Measurements from ENCODE around the gene SDK1.

The SDK1 gene

DNA sequence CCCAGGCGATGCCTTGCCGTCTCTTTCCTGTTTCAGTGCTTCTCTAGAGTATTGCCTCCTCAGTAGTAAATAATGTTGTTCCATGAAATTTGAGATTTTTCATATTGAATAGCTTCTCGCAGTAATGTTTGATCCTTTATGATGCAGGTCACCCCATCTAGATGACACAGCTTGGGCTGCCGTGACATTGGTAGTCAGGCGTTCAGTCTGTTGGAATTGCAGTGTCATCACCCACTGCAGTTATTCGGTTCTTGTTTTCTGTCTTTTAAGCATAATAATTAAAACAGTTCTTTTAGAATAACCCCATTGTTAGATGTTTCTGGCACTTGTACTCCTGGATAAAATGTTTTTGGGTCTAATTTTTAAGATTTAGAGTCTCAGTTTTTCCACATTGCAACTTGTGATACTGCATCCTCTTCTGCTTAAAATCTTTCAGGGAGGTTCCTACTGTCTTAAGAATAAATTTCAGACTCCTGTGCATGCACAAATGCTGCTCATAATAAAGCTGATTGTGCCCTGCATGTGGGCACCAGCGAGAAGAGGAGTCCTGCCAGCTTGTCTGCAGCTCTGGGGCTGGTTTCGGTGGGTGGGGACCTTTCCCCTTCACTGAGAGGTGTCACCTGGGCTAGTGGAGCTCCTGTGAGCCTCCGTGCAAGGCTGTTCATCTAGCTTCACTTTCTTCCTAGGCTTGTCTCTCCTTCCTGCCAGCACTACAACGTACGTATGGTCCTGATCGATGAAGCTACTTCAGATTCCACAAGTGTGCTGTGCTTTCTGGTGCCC is 44.8 kb downstream of the SDK1 start:
- Histone ChIP-seq H4K91ac (ENCODE audit: low read length) (no peak overlapping the region), H3K79me1 (replicated peaks; ENCODE audit: low read length, poor library complexity, severe bottlenecking) (peaks cover 1% of the 10 kb centered on the region), H2BK120ac (ENCODE audit: low read depth, low read length) (no peak overlapping the region), H2AK5ac (ENCODE audit: low read length, severe bottlenecking) (no peak overlapping the region), H2AFZ (ENCODE audit: low read depth, low read length) (no peak overlapping the region), H3K9ac (ENCODE audit: low read length) (no peak overlapping the region), H3K4me1 (ENCODE audit: control insufficient read depth, insufficient read depth, low read depth, low read length) (no peaks in the 10 kb centered on the region), H3K27ac (ENCODE audit: low read length, poor library complexity, severe bottlenecking) (no peak overlapping the region), H3K4ac (ENCODE audit: low read depth in 1 of 2, low read length in 2 of 2) (no peak overlapping the region), H3K36me3 (ENCODE audit: control insufficient read depth in 1 of 2, insufficient read depth in 2 of 2, low read depth in 1 of 2, low read length in 2 of 2) (no peaks in the 10 kb centered on the region), H3K4me3 (ENCODE audit: insufficient read depth in 1 of 2, low read depth in 1 of 2, low read length in 2 of 2) (no peak overlapping the region), H3K9me3 (ENCODE audit: control insufficient read depth, low read length) (no peaks in the 10 kb centered on the region), H3K4me2 (ENCODE audit: low read length, poor library complexity, severe bottlenecking) (no peak overlapping the region), H3K18ac (ENCODE audit: low read depth in 1 of 2, low read length in 2 of 2) (no peak overlapping the region), H2BK12ac (ENCODE audit: low read length in 2 of 2) (no peak overlapping the region), H3K23ac (ENCODE audit: low read length in 2 of 2) (no peak overlapping the region), H4K8ac (ENCODE audit: low read length) (no peak overlapping the region), H2BK5ac (ENCODE audit: low read depth, low read length, poor library complexity, severe bottlenecking) (no peak overlapping the region), H3K27me3 (ENCODE audit: control insufficient read depth in 1 of 2, insufficient read depth in 1 of 2, low read length in 2 of 2) (no peaks in the 10 kb centered on the region), H3K14ac (ENCODE audit: low read length in 2 of 2) (no peak overlapping the region), H2BK15ac (ENCODE audit: low read depth, poor library complexity, severe bottlenecking) (no peak overlapping the region)
- no peak for DNase-seq
- 96% methylated on average over 7 of the region's 12 CpGs for WGBS

- Histone ChIP-seq H3K27ac (ENCODE audit: low read length, poor library complexity, severe bottlenecking) (no peak overlapping the region), H3K14ac (ENCODE audit: low read length in 2 of 2) (no peak overlapping the region), H2AFZ (ENCODE audit: low read depth, low read length) (no peak overlapping the region), H4K91ac (ENCODE audit: low read length) (no peak overlapping the region), H3K23ac (ENCODE audit: low read length in 2 of 2) (no peak overlapping the region), H3K79me1 (replicated peaks; ENCODE audit: low read length, poor library complexity, severe bottlenecking) (peaks cover 3% of the 10 kb centered on the region), H3K36me3 (ENCODE audit: control insufficient read depth in 1 of 2, insufficient read depth in 2 of 2, low read depth in 1 of 2, low read length in 2 of 2) (no peaks in the 10 kb centered on the region), H3K4me2 (ENCODE audit: low read length, poor library complexity, severe bottlenecking) (no peak overlapping the region), H3K4me3 (ENCODE audit: insufficient read depth in 1 of 2, low read depth in 1 of 2, low read length in 2 of 2) (no peak overlapping the region), H2AK5ac (ENCODE audit: low read length, severe bottlenecking) (no peak overlapping the region), H3K18ac (ENCODE audit: low read depth in 1 of 2, low read length in 2 of 2) (peak overlapping the region in 1 of 2 experiments; percentile 11), H3K9ac (ENCODE audit: low read length) (no peak overlapping the region), H3K4me1 (ENCODE audit: control insufficient read depth, insufficient read depth, low read depth, low read length) (no peaks in the 10 kb centered on the region), H3K27me3 (ENCODE audit: control insufficient read depth in 1 of 2, insufficient read depth in 1 of 2, low read length in 2 of 2) (no peaks in the 10 kb centered on the region), H3K4ac (ENCODE audit: low read depth in 1 of 2, low read length in 2 of 2) (no peak overlapping the region), H4K8ac (ENCODE audit: low read length) (no peak overlapping the region), H2BK120ac (ENCODE audit: low read depth, low read length) (no peak overlapping the region), H2BK12ac (ENCODE audit: low read length in 2 of 2) (no peak overlapping the region), H2BK15ac (ENCODE audit: low read depth, poor library complexity, severe bottlenecking) (no peak overlapping the region), H2BK5ac (ENCODE audit: low read depth, low read length, poor library complexity, severe bottlenecking) (no peak overlapping the region), H3K9me3 (ENCODE audit: control insufficient read depth, low read length) (no peaks in the 10 kb centered on the region)
- DNase-seq = peak; percentile 19
- 55% methylated on average over 2 of the region's 2 CpGs for WGBS
Measured at GRCh38 chr7:3349126-3349525, 48.1 kb downstream of the SDK1 start.

DNA sequence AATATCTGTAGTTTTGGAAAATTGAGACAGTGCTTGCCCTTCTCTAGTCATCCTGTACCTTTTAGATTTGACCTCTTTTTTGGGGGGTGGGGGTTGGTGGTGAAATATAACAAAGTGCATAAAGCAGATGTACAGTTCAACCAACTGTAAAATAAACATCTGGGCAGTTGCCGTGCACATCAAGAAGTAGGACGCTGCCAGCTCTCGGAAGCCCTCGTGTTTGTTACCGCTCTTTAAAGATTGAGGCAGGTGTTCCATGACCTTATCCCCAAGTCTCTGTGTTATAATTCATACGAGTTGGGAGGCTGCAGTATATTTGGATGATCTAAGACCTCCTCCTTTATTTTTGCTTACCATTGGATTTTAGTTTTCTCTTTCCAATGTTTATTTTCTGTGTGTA is 55.1 kb downstream of the SDK1 start:
- Histone ChIP-seq H4K8ac (ENCODE audit: low read length) (no peak overlapping the region), H3K79me1 (replicated peaks; ENCODE audit: low read length, poor library complexity, severe bottlenecking) (peaks cover 7% of the 10 kb centered on the region), H3K36me3 (ENCODE audit: control insufficient read depth in 1 of 2, insufficient read depth in 2 of 2, low read depth in 1 of 2, low read length in 2 of 2) (no peaks in the 10 kb centered on the region), H3K4me3 (ENCODE audit: insufficient read depth in 1 of 2, low read depth in 1 of 2, low read length in 2 of 2) (no peak overlapping the region), H3K27me3 (ENCODE audit: control insufficient read depth in 1 of 2, insufficient read depth in 1 of 2, low read length in 2 of 2) (no peaks in the 10 kb centered on the region), H3K9me3 (ENCODE audit: control insufficient read depth, low read length) (no peaks in the 10 kb centered on the region), H3K4me1 (ENCODE audit: control insufficient read depth, insufficient read depth, low read depth, low read length) (peaks cover 2% of the 10 kb centered on the region), H3K9ac (ENCODE audit: low read length) (no peak overlapping the region), H3K14ac (ENCODE audit: low read length in 2 of 2) (no peak overlapping the region), H2AK5ac (ENCODE audit: low read length, severe bottlenecking) (no peak overlapping the region), H3K23ac (ENCODE audit: low read length in 2 of 2) (no peak overlapping the region), H3K18ac (ENCODE audit: low read depth in 1 of 2, low read length in 2 of 2) (no peak overlapping the region), H3K27ac (ENCODE audit: low read length, poor library complexity, severe bottlenecking) (no peak overlapping the region), H2BK120ac (ENCODE audit: low read depth, low read length) (no peak overlapping the region), H2BK12ac (ENCODE audit: low read length in 2 of 2) (no peak overlapping the region), H2BK15ac (ENCODE audit: low read depth, poor library complexity, severe bottlenecking) (no peak overlapping the region), H3K4ac (ENCODE audit: low read depth in 1 of 2, low read length in 2 of 2) (no peak overlapping the region), H4K91ac (ENCODE audit: low read length) (no peak overlapping the region), H2BK5ac (ENCODE audit: low read depth, low read length, poor library complexity, severe bottlenecking) (no peak overlapping the region), H3K4me2 (ENCODE audit: low read length, poor library complexity, severe bottlenecking) (no peak overlapping the region), H2AFZ (ENCODE audit: low read depth, low read length) (no peak overlapping the region)
- WGBS = 92% methylated on average over 6 of the region's 6 CpGs
- no peak for DNase-seq

GRCh38 chr7:3358991-3359390 is 57.9 kb downstream of the SDK1 start:
- Histone ChIP-seq H4K91ac (ENCODE audit: low read length) (no peak overlapping the region), H3K27me3 (ENCODE audit: control insufficient read depth in 1 of 2, insufficient read depth in 1 of 2, low read length in 2 of 2) (no peaks in the 10 kb centered on the region), H2BK120ac (ENCODE audit: low read depth, low read length) (no peak overlapping the region), H4K8ac (ENCODE audit: low read length) (no peak overlapping the region), H3K9ac (ENCODE audit: low read length) (no peak overlapping the region), H3K4me1 (ENCODE audit: control insufficient read depth, insufficient read depth, low read depth, low read length) (peaks cover 4% of the 10 kb centered on the region), H3K36me3 (ENCODE audit: control insufficient read depth in 1 of 2, insufficient read depth in 2 of 2, low read depth in 1 of 2, low read length in 2 of 2) (no peaks in the 10 kb centered on the region), H2BK5ac (ENCODE audit: low read depth, low read length, poor library complexity, severe bottlenecking) (no peak overlapping the region), H2AFZ (ENCODE audit: low read depth, low read length) (no peak overlapping the region), H3K27ac (ENCODE audit: low read length, poor library complexity, severe bottlenecking) (no peak overlapping the region), H2AK5ac (ENCODE audit: low read length, severe bottlenecking) (no peak overlapping the region), H3K18ac (ENCODE audit: low read depth in 1 of 2, low read length in 2 of 2) (no peak overlapping the region), H3K14ac (ENCODE audit: low read length in 2 of 2) (no peak overlapping the region), H3K79me1 (replicated peaks; ENCODE audit: low read length, poor library complexity, severe bottlenecking) (peaks cover 9% of the 10 kb centered on the region), H3K4ac (ENCODE audit: low read depth in 1 of 2, low read length in 2 of 2) (no peak overlapping the region), H2BK12ac (ENCODE audit: low read length in 2 of 2) (no peak overlapping the region), H3K9me3 (ENCODE audit: control insufficient read depth, low read length) (no peaks in the 10 kb centered on the region), H3K4me3 (ENCODE audit: insufficient read depth in 1 of 2, low read depth in 1 of 2, low read length in 2 of 2) (no peak overlapping the region), H2BK15ac (ENCODE audit: low read depth, poor library complexity, severe bottlenecking) (no peak overlapping the region), H3K4me2 (ENCODE audit: low read length, poor library complexity, severe bottlenecking) (no peak overlapping the region), H3K23ac (ENCODE audit: low read length in 2 of 2) (no peak overlapping the region)
- 95% methylated on average over 5 of the region's 5 CpGs for WGBS
- no peak for DNase-seq

Measured in mesenchymal stem cell (in vitro differentiated cells and primary cell).